Measurements from ENCODE around the gene SHPK. TPM values are rescaled to one million over a fixed set of nuclear protein-coding genes. Genes with fewer than 3 reads are reported as not detected.

The SHPK gene
- total and polyA plus RNA-seq, 4 experiments from 2014 or later = 5.8 to 11.6 (median 8.3) TPM

DNA sequence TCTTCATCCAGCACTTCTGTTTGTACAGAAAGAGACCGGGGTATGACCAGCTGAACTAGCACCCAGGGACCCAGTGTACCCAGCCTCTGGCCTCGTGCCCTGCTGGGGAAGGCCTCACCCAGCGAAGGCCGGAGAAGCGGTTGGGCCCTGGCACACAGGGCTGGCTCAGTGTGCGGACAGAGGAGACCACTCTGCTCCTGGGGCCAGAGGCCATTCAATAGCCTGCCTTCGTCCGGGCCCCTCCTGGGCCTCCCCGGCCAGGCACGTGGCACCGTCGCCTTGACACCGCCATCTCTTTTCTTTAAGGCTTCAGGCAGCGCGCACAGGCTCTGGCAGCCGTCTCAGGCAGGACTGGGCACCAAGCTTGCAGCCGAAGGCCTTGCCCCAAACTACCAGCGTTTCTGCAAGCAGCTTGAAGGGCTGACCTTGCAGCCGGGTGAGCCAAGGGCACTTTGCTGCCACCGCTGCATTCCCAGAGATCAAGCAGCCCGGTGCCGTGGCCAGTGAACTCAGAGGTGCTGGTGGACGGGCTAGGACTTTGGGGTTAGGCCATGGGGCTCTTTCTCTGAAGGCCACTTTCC, 24.4 kb upstream of the SHPK start:
- no peak overlapping the region for H3K27ac Mint-ChIP-seq
- ChIA-PET POLR2A (ENCODE audit: partially characterized antibody) (no interaction called here), CTCF (ENCODE audit: partially characterized antibody) (interaction anchor here (1.4 kb wide), 1 partner anchor 19 kb away, joined by 3 read pairs; no protein-coding TSS in a partner anchor)
- no peak overlapping the region for H3K4me3 Mint-ChIP-seq
- H3K27ac ChIP-seq (ENCODE audit: low read depth, low read length) = no peak overlapping the region
- H3K4me1 Mint-ChIP-seq = peaks cover 0 to 2% (median 0%) of the 10 kb centered on the region in 4 donors
- H3K4me1 ChIP-seq (ENCODE audit: insufficient read depth, low read length) = no peaks in the 10 kb centered on the region
- intact Hi-C loops (cut with micrococcal nuclease) = no loop called here
- no peaks in the 10 kb centered on the region for H3K36me3 ChIP-seq (ENCODE audit: insufficient read depth, low read length)
- no peaks in the 10 kb centered on the region for H3K9me3 Mint-ChIP-seq
- H3K9me3 ChIP-seq (ENCODE audit: control insufficient read depth in 1 of 2, low read length in 2 of 2) = no peaks in the 10 kb centered on the region
- H3K36me3 Mint-ChIP-seq = no peaks in the 10 kb centered on the region
- no peaks in the 10 kb centered on the region for H3K27me3 ChIP-seq (ENCODE audit: insufficient read depth, low read length)
- H3K4me3 ChIP-seq (ENCODE audit: low read length in 2 of 2) = no peak overlapping the region
- no peak for DNase-seq
- no peaks in the 10 kb centered on the region for H3K27me3 Mint-ChIP-seq

DNA sequence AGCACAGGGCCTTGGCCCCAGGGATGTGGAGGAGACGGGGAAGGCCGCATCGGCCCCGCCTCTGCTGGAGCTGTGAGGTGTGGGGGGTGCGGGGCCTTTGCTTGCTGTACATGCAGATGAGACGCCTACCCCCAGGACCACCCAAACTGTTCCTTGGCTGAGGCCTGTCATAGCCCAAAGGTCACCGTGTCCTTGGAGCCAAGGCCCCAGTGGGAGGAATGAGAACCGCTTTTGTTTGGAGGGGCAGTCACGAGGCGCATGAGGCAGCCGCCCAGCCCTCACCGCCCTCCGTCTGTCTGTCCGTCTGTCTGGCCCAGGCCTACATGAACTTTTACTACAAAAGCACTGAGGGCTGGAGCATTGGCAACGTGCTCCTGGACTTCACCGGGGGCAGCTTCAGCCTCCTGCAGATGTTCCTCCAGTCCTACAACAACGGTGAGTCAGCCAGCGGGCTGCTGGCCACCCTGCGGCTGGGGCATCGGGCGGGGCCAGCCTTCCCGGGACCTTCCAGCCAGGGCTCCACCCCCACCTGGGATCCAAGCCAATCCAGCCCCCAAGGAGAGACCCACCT, 23.6 kb upstream of the SHPK start:
- POLR2A ChIA-PET (ENCODE audit: partially characterized antibody) = no interaction called here
- intact Hi-C loops (cut with micrococcal nuclease) = no loop called here
- no peak for DNase-seq
- H3K9me3 ChIP-seq (ENCODE audit: control insufficient read depth in 1 of 2, low read length in 2 of 2) = no peaks in the 10 kb centered on the region
- no peak overlapping the region for H3K27ac ChIP-seq (ENCODE audit: low read depth, low read length)
- no peaks in the 10 kb centered on the region for H3K36me3 ChIP-seq (ENCODE audit: insufficient read depth, low read length)
- H3K4me3 Mint-ChIP-seq = no peak overlapping the region
- no peak overlapping the region for H3K27ac Mint-ChIP-seq
- no peak overlapping the region for H3K4me3 ChIP-seq (ENCODE audit: low read length in 2 of 2)
- H3K9me3 Mint-ChIP-seq = no peaks in the 10 kb centered on the region
- no peaks in the 10 kb centered on the region for H3K4me1 ChIP-seq (ENCODE audit: insufficient read depth, low read length)
- no peaks in the 10 kb centered on the region for H3K36me3 Mint-ChIP-seq
- H3K27me3 ChIP-seq (ENCODE audit: insufficient read depth, low read length) = no peaks in the 10 kb centered on the region
- H3K27me3 Mint-ChIP-seq = no peaks in the 10 kb centered on the region
- CTCF ChIA-PET (ENCODE audit: partially characterized antibody) = no interaction called here
- H3K4me1 Mint-ChIP-seq = no peaks in the 10 kb centered on the region

DNA sequence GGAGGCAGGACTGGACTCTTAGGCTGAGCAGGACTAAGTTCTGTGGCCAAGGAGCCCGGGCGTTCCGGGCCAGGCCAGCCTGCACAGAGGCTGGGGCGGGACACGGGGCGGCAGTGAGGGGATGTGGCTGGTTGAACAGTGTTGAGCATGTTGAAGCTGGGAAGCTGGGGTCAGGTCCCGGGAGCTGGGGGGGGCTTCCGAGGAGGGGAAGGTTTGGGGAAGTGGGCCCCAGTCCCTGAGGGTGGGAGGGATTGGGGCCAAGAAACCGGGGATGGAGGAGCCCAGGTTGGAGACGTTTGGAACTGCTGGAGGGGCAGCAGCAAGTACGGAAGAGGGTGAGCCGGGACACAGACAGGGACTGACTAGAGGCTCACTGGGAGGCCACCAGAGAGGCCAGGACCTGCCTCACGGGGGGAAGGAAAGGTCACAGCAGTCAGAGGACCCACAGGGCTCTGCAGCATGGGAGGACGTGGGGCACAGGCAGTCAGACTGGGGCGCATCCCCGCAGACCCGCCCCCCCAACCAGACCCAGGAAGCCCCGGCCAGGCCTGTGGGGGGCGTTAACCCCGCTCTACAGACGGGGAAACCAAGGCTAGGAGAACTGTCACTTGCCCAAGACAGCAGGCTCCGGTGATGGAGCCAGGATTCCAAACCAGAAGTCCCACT, 22.9 kb upstream of the SHPK start:
- no peaks in the 10 kb centered on the region for H3K9me3 Mint-ChIP-seq
- ChIA-PET CTCF (ENCODE audit: partially characterized antibody) (no interaction called here), POLR2A (ENCODE audit: partially characterized antibody) (no interaction called here)
- no peaks in the 10 kb centered on the region for H3K36me3 ChIP-seq (ENCODE audit: insufficient read depth, low read length)
- no peak overlapping the region for H3K27ac ChIP-seq (ENCODE audit: low read depth, low read length)
- no peak overlapping the region for H3K4me3 Mint-ChIP-seq
- intact Hi-C loops (cut with micrococcal nuclease) = no loop called here
- no peaks in the 10 kb centered on the region for H3K27me3 ChIP-seq (ENCODE audit: insufficient read depth, low read length)
- DNase-seq = no peak
- no peaks in the 10 kb centered on the region for H3K4me1 ChIP-seq (ENCODE audit: insufficient read depth, low read length)
- H3K36me3 Mint-ChIP-seq = no peaks in the 10 kb centered on the region
- no peaks in the 10 kb centered on the region for H3K27me3 Mint-ChIP-seq
- no peaks in the 10 kb centered on the region for H3K4me1 Mint-ChIP-seq
- no peak overlapping the region for H3K27ac Mint-ChIP-seq
- no peak overlapping the region for H3K4me3 ChIP-seq (ENCODE audit: low read length in 2 of 2)
- H3K9me3 ChIP-seq (ENCODE audit: control insufficient read depth in 1 of 2, low read length in 2 of 2) = no peaks in the 10 kb centered on the region

DNA sequence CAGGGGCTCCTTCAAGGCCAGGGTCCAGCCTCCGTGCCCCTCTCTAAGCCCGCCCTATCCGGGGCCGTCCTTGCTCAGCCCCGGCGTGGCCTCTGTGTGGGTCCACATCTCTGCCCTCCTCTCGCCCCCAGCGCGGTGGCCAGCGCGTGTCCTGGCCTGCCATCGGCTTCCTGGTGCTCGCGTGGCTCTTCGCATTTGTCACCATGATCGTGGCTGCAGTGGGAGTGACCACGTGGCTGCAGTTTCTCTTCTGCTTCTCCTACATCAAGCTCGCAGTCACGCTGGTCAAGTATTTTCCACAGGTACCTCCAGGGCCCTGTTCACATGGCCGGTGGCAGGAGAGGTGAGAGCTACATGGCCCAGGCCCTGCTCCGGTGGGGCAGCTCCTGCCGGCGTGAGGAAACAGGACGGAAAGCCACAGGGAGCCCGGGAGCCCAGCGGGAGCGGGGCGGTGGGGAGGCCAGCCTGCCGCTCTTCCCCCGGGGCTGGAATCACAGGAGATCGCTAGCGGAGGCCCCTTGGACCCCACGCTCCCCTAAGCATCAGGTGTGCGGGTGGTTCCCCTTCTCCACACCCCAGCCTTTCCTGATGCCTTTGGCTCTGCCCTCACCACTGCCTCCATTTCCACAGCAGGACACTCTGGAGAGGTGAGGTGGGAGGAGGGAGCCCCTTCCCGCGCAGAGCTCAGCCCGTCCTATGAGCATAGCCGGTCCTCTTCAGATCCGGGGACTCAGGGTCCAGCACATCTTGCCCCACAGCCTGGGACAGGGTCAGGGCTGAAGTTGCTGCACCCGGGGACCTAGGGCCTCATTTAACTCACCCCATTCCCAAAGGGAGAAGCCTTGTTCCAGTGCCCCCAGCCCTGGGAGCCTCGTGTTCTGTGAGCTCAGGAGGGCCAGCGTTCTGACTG, 22.1 kb upstream of the SHPK start:
- ChIA-PET POLR2A (ENCODE audit: partially characterized antibody) (interaction anchor here (1.1 kb wide), 1 partner anchor 22 kb away, joined by 3 read pairs; the partner anchor contains the start of genes CTNS and SHPK), CTCF (ENCODE audit: partially characterized antibody) (no interaction called here)
- Mint-ChIP-seq H3K27ac (no peak overlapping the region), H3K4me3 (no peak overlapping the region), H3K9me3 (no peaks in the 10 kb centered on the region), H3K36me3 (peaks cover 0 to 1% of the 10 kb centered on the region in 2 donors), H3K4me1 (no peaks in the 10 kb centered on the region), H3K27me3 (no peaks in the 10 kb centered on the region)
- Histone ChIP-seq H3K4me3 (ENCODE audit: low read length in 2 of 2) (no peak overlapping the region), H3K4me1 (ENCODE audit: insufficient read depth, low read length) (no peaks in the 10 kb centered on the region), H3K36me3 (ENCODE audit: insufficient read depth, low read length) (no peaks in the 10 kb centered on the region), H3K27me3 (ENCODE audit: insufficient read depth, low read length) (no peaks in the 10 kb centered on the region), H3K9me3 (ENCODE audit: control insufficient read depth in 1 of 2, low read length in 2 of 2) (no peaks in the 10 kb centered on the region), H3K27ac (ENCODE audit: low read depth, low read length) (no peak overlapping the region)
- DNase-seq = no peak
- intact Hi-C loops (cut with micrococcal nuclease) = no loop called here

DNA sequence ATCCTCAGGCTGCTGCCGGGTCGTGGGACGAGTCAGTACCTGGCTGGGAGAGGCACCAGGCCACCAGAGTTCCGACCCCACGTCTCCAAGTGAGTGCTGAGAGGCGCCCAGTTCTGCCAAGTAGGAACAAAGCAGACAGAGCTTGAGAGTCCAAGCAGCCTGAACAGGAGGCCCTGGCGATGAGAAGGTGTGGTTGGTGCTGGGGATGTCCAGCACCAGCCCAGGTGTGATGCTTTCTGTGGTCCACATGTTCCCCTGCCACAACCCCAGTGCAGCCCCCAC, 21.5 kb upstream of the SHPK start:
- Histone ChIP-seq H3K9me3 (ENCODE audit: control insufficient read depth in 1 of 2, low read length in 2 of 2) (no peaks in the 10 kb centered on the region), H3K4me1 (ENCODE audit: insufficient read depth, low read length) (no peaks in the 10 kb centered on the region), H3K27me3 (ENCODE audit: insufficient read depth, low read length) (no peaks in the 10 kb centered on the region), H3K36me3 (ENCODE audit: insufficient read depth, low read length) (no peaks in the 10 kb centered on the region), H3K27ac (ENCODE audit: low read depth, low read length) (no peak overlapping the region), H3K4me3 (ENCODE audit: low read length in 2 of 2) (no peak overlapping the region)
- no peak overlapping the region for H3K4me3 Mint-ChIP-seq
- H3K27ac Mint-ChIP-seq = no peak overlapping the region
- intact Hi-C loops (cut with micrococcal nuclease) = no loop called here
- H3K36me3 Mint-ChIP-seq = peaks cover 0 to 1% of the 10 kb centered on the region in 2 donors
- no peaks in the 10 kb centered on the region for H3K9me3 Mint-ChIP-seq
- no peak for DNase-seq
- H3K27me3 Mint-ChIP-seq = no peaks in the 10 kb centered on the region
- no peaks in the 10 kb centered on the region for H3K4me1 Mint-ChIP-seq
- CTCF ChIA-PET (ENCODE audit: partially characterized antibody) = no interaction called here
- POLR2A ChIA-PET (ENCODE audit: partially characterized antibody) = interaction anchor here (1.1 kb wide), 1 partner anchor 21 kb away, joined by 3 read pairs; the partner anchor contains the start of genes CTNS and SHPK

DNA sequence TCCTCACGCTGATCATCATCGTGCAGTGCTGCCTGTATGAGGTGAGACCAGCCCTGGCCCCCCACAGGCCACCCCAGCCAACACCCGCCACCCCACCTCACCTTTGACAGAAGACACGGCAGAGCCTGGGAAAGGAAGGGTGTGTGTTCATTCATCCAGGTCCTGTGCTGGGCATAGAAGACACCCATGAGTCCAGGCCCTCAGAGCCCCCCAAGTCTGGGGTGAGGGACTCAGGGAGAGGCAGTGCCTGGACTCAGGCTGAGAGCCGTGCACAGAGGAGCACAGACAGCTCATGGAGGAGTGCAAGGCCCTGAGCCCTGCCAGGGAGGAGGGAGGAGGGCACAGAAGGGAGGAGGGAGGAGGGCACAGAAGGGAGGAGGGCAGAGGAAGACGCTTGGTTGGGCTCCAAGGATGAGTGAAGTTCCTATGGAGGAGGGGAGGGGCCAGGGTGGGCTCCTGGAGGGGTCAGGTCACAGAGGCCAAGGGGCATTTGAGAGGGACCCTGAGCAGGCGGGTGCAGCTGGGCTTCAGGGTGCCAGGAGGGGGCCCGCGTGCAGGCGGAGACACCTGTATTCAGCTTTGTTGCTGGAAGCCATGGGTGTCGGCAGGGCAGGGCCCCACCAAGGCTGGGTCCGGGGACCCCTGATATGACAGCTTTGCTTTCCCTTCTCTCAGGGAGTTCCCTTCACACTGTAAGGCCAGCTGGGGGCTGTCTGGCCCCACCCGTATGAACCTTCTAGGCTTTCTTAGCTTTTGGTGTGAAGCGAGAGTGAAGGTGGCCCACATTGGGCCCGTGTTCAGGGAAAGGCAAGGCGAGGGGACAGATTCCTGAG, 20.9 kb upstream of the SHPK start:
- H3K4me3 ChIP-seq (ENCODE audit: low read length in 2 of 2) = no peak overlapping the region
- DNase-seq = no peak
- CTCF ChIA-PET (ENCODE audit: partially characterized antibody) = no interaction called here
- H3K27me3 Mint-ChIP-seq = no peaks in the 10 kb centered on the region
- no peak overlapping the region for H3K4me3 Mint-ChIP-seq
- POLR2A ChIA-PET (ENCODE audit: partially characterized antibody) = interaction anchor here (1.1 kb wide), 1 partner anchor 21 kb away, joined by 3 read pairs; the partner anchor contains the start of genes CTNS and SHPK
- peaks cover 0 to 1% of the 10 kb centered on the region in 2 donors for H3K36me3 Mint-ChIP-seq
- H3K27ac Mint-ChIP-seq = no peak overlapping the region
- no peaks in the 10 kb centered on the region for H3K27me3 ChIP-seq (ENCODE audit: insufficient read depth, low read length)
- H3K9me3 ChIP-seq (ENCODE audit: control insufficient read depth in 1 of 2, low read length in 2 of 2) = no peaks in the 10 kb centered on the region
- H3K36me3 ChIP-seq (ENCODE audit: insufficient read depth, low read length) = no peaks in the 10 kb centered on the region
- H3K4me1 ChIP-seq (ENCODE audit: insufficient read depth, low read length) = no peaks in the 10 kb centered on the region
- no peaks in the 10 kb centered on the region for H3K4me1 Mint-ChIP-seq
- H3K9me3 Mint-ChIP-seq = no peaks in the 10 kb centered on the region
- intact Hi-C loops (cut with micrococcal nuclease) = no loop called here
- H3K27ac ChIP-seq (ENCODE audit: low read depth, low read length) = no peak overlapping the region
